Amniotic stem cell (primary cell): Measurements from ENCODE around the gene SNCAIP.

Experiments
- DNase-seq: peaks from one replicate; lab custom pipeline; 2025; lab: John Stamatoyannopoulos, UW

Gene SNCAIP

GRCh38 chr5:122311961-122312590, at the start of gene SNCAIP:
Gene SNCAIP, plus strand, starts transcription at chr5:122312237. Its CDS starts 78,898 bp downstream, at chr5:122391135.
- DNase-seq, result peak; percentile 32

- no peak for DNase-seq
Observed at GRCh38 chr5:122263352-122264030, 48.5 kb upstream of the SNCAIP start.

DNA sequence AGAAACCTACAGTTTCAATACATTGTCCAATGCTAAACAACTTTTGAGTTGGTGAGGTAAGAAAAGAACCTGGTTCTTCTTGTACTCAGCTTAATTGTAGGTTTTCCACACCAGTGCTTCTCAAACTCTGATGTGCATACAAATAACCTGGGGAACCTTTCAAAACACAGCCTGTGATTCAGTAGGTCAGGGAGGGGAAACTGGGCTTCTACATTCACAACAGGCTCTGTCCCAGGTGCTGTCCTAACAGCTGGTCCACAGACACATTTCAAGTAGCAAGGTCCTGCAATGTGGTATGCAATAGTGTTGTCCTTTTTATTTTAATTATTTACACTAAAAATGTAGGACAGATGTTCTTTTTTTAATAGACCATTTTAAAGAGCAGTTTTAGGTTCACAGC, 47.4 kb upstream of the SNCAIP start:
- DNase-seq, result no peak

GRCh38 chr5:122267185-122267584, 44.9 kb upstream of the SNCAIP start:
- no peak for DNase-seq

DNA sequence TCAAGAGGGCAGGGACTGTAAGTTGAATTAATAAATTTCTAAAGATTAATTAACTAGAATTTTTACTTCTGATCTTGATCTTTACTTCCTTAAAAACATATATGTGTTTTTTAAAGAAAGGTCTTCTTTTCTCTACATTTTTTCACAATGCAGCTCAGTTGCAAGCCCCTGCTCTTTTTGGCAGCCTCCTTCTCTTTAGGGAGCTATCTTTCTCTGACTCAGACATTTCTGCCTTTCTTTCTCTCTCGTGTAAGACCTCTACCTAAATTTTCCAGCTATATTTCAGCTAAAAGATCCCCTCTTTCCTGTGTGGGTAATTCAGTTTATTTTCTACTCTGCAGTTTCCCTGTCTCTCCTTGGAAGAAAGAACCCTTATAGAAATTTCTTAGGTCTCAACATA, 38.3 kb upstream of the SNCAIP start:
- no peak for DNase-seq

DNA sequence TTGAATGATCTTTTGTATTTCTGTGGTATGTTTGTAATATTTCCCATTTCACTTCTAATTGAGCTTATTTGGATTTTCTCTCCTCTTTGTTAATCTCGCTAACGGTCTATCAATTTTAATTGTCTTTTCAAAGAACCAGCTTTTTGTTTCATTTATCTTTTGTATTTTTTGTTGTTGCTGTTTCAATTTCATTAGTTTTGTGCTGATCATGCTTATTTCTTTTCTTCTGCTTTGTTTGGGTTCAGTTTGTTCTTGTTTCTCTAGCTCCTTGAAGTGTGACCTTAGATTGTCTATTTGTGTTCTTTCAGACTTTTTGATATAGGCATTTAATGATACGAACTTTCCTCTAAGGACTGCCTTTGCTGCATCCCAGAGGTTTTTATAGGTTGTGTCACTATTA, 28.4 kb upstream of the SNCAIP start:
- no peak for DNase-seq

DNA sequence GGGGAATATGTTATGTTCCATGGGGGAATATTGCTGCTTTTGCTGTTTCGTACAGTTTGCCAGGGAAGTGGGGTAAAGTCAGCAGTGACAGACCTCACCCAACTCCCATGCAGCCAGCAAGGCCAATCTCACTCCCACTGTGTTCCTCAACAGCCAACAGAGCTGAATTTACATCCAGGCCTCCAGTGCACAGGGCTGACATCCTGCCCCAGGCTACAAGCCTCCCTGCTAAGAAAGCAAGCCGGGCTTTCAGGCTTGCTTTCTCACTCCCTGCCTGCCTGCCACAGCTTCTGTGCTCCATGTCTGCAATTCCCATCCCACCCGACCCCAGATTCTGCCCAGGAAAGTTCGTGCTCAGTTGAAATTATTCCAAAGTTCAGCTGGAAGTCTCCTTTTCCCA, 25.5 kb upstream of the SNCAIP start:
- no peak for DNase-seq

- DNase-seq, result no peak
Observed at GRCh38 chr5:122287101-122287500, 24.9 kb upstream of the SNCAIP start.

- no peak for DNase-seq
Observed at GRCh38 chr5:122291000-122291901, 20.8 kb upstream of the SNCAIP start.

- DNase-seq, result no peak
Observed at GRCh38 chr5:122292332-122292731, 19.7 kb upstream of the SNCAIP start.

- no peak for DNase-seq
Observed at GRCh38 chr5:122295138-122295537, 16.9 kb upstream of the SNCAIP start.

- DNase-seq, result no peak
Observed at GRCh38 chr5:122296871-122297270, 15.2 kb upstream of the SNCAIP start.

DNA sequence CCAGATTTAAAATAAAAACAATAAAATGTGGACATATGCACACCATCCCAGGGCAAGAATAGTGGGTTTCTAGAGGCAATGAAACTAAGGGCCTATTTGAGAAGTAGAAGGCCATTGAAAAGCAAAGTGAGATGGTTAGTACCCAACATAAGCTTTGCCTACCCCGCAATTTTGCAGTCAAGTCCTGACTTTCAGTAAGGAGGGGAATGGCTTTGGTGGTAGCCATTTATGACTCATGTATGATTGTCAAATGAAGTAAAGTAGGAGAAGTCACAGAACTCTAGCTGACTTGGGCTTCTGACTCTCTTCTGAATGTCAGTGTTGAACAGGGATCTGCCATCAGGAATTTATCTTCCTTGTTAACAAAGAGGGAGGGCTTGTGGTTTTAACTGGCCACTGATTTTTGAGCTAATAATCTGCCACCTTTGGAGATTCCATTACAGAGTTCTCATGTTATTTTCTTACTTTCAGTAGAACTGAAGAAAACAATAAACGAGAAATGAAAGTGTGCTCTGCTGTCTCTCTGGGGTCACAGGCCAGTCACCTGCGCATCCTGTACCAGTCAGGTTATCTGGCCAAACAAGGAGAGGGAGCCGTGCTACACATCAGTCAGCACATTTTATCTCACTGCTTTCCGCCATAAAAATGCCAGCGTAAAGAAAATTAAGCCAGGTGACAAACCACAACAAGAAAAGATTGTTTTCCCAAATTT, 14.3 kb upstream of the SNCAIP start:
- no peak for DNase-seq

- no peak for DNase-seq
Observed at GRCh38 chr5:122300374-122300773, 11.7 kb upstream of the SNCAIP start.

DNA sequence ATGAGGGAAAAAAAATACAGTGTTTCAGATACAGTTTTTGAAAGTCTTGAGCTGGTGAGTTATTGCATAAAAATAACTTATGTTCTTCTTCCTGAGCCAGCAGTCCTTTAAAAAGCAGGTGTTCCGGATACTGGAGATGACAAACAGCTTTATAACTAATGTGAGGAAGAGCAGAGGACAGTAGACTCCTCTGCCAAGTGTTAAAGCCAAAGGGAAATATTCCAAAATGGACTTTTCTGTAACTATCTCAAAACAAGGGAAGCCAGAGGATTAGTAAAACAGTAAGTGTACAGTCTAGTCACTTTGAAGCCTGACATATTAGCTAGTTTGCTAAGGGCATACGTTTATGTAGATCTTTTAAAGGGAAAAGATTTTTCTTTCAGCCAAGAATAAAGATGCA, 11.0 kb upstream of the SNCAIP start:
- no peak for DNase-seq

- DNase-seq, result no peak
Observed at GRCh38 chr5:122304471-122305215, 7.4 kb upstream of the SNCAIP start.

DNA sequence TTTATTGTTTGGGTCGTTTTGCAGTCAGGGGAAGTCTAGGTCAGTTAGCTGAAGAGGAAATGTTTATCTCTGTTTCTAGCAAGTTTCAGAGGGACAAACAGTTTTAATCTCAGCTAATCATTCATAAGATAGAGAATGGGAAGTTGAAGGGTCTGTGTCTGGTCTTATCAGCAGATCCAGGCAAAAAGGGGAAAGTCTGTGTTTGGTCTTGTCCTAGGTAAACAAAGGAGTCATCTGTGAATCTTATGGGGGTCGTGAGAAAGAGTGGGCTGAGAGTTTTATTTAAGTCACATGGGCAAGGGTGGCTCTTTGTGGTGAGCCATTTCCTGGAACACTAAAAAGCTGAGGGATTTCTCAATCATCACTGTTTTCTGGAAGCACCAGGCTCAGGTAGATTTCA, 5.6 kb upstream of the SNCAIP start:
- DNase-seq, result no peak

DNA sequence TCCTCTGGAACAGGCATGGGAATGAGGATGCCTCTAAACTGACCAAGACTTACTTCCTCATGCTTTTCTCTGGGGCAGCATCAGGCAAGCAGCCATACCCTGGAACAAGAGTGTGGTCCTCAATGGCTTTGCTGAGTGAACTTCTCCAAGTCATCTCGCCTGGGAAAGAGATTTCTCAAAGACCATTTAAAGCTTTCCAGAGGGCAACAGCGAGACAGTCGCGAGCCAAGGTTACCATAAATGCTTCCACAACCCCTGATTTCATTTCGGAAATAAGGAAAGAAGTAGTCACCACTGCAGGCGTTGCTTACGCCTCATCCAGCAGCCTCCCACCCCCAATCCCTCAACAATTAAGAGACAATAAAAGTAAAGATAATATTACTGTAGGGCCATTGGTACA, 1.1 kb upstream of the SNCAIP start:
- DNase-seq, result no peak

DNA sequence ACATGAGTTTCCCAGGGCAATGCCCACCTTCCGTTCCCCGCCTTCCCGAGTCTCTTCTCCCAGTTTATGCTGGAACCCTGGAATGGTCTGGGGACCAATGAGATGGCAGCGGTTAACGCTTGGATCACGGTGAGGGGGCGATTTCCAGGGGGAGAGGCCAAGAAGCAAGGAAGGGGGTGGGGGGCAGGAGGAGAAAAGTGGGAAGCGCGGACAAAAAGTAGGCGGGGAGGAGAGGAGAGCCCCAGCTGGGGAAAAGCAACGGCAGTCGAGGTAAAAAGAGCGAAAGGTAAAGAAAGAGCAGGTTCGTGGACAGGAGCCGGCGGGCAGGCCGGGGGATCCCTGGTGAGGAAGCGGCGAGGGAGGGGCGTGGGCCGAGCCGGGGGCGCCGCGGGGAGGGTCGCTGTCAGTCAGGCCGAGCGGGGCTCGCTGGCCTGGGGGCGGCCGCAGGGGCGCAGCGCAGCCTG, 508 bp upstream of the SNCAIP start:
- DNase-seq, result no peak

GRCh38 chr5:122312591-122313406, 762 bp downstream of the SNCAIP start:
- no peak for DNase-seq

DNA sequence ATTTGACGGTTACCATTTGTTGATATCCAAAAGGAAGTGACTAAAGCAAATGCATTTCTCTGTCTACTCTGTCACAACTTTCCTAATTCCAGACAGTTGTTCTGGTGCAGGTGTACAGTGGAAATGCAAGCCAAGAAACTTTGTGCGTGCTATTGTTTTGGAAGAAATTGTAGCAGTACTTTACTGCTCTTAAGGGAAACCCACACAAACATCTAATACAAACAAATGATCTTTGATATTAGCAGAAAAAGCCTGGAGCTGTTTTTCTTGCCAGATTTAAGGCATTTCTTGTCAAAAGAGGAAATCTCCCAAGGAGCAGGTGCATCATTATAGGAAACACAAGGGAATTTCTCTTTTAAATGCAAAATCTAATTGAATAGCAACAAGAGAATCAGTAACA, 2.0 kb downstream of the SNCAIP start:
- DNase-seq, result no peak
